ENCODE measurements around the gene VAMP5.
A peak's percentile ranks its signal among the peaks of the same experiment; 100 is the strongest.
"Not testable (repeated sequence)": the region's sequence is repeated elsewhere in the genome, so short reads cannot be mapped to it uniquely, and the experiment has no call there.

VAMP5 gene

GRCh38 chr2:85540133-85540648, 44.0 kb upstream of the VAMP5 start:
- TF ChIP-seq, protein P1, sequence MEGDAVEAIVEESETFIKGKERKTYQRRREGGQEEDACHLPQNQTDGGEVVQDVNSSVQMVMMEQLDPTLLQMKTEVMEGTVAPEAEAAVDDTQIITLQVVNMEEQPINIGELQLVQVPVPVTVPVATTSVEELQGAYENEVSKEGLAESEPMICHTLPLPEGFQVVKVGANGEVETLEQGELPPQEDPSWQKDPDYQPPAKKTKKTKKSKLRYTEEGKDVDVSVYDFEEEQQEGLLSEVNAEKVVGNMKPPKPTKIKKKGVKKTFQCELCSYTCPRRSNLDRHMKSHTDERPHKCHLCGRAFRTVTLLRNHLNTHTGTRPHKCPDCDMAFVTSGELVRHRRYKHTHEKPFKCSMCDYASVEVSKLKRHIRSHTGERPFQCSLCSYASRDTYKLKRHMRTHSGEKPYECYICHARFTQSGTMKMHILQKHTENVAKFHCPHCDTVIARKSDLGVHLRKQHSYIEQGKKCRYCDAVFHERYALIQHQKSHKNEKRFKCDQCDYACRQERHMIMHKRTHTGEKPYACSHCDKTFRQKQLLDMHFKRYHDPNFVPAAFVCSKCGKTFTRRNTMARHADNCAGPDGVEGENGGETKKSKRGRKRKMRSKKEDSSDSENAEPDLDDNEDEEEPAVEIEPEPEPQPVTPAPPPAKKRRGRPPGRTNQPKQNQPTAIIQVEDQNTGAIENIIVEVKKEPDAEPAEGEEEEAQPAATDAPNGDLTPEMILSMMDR (IDR thresholded peaks at IDR 0.05; ENCODE audit: low read depth, low read length): no peak
- peak overlapping the region; percentile 99 for H3K4me3 ChIP-seq (ENCODE audit: low read depth, low read length)

DNA sequence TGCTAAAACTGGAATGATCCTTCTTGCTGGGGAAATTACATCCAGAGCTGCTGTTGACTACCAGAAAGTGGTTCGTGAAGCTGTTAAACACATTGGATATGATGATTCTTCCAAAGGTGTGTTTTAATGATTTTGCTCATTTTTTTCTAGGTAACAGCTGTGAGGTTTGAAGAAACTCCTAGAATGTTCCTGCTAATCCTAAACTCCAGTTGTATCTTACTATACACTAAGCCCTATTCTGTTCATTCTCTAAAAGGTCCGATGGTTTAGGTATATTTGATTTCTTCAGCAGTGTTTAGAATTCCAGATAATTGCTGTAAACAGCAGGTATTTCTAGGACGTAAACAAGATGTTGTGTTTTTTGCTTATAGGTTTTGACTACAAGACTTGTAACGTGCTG, 43.0 kb upstream of the VAMP5 start:
- TF ChIP-seq, protein P1 (IDR thresholded peaks at IDR 0.05; ENCODE audit: low read depth, low read length): no peak
- peak overlapping the region; percentile 99 for H3K4me3 ChIP-seq (ENCODE audit: low read depth, low read length)

DNA sequence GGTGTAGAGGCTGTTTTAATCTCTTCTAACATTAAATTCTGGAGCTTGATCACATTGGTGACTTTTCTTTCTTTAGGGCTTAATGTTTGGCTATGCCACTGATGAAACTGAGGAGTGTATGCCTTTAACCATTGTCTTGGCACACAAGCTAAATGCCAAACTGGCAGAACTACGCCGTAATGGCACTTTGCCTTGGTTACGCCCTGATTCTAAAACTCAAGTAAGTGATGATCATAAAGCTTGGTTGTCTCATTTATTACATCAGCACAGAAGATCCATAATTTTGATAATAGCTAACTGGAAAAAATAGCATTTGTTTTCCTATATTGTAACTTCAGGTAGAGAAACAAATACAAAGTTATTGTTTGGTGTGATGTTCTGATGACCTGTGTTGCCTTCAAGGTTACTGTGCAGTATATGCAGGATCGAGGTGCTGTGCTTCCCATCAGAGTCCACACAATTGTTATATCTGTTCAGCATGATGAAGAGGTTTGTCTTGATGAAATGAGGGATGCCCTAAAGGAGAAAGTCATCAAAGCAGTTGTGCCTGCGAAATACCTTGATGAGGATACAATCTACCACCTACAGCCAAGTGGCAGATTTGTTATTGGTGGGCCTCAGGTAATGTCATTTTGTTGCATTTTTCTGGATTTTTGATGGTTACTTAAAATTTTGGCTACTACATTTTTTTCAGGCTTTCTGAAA, 42.3 kb upstream of the VAMP5 start:
- H3K4me3 ChIP-seq (ENCODE audit: low read depth, low read length): peak overlapping the region; percentile 99

GRCh38 chr2:85542777-85543176, 41.5 kb upstream of the VAMP5 start:
- H3K4me3 ChIP-seq (ENCODE audit: low read depth, low read length): peak overlapping the region; percentile 12; the same call in 1 of the 2 replicates
- TF ChIP-seq, protein P1 (IDR thresholded peaks at IDR 0.05; ENCODE audit: low read depth, low read length): no peak

More for the DNA sequence above, 42.3 kb upstream of the VAMP5 start:
- TF ChIP-seq, protein P1 (IDR thresholded peaks at IDR 0.05; ENCODE audit: low read depth, low read length): no peak

- H3K4me3 ChIP-seq (ENCODE audit: low read depth, low read length): not testable (repeated sequence)
Measured at GRCh38 chr2:85544254-85544691, 40.0 kb upstream of the VAMP5 start.

DNA sequence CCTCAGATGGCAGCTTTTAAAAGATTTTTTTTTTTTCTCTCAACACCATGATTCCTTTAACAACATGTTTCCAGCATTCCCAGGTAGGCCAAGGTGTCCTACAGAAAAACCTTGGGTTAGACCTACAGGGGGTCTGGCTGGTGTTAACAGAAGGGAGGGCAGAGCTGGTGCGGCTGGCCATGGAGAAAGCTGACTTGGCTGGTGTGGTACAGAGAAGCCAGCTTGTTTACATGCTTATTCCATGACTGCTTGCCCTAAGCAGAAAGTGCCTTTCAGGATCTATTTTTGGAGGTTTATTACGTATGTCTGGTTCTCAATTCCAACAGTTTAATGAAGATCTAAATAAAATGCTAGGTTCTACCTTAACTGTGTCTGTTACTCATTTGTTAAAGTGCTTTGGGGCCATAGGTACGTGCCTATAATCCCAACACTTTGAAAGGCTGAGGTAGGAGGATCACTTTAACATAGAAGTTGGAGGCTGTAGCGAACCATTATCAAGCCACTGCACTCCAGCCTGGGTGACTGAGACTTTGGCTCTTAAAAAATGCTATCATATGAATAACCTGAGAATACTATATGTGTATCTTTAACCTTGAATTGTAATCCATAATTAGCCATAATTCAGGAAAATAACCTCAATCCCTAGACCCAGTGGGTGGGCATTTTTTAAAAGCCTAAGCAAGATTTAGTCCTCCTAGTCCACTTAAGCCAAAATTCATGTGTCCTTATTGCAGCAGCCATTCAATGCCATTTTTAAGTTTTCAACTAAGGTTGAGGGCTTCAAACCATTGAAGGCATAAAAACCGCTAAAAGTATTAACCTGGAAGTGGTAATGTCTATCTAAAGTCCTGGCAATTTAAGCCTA, 39.1 kb upstream of the VAMP5 start:
- H3K4me3 ChIP-seq (ENCODE audit: low read depth, low read length): not testable (repeated sequence)

DNA sequence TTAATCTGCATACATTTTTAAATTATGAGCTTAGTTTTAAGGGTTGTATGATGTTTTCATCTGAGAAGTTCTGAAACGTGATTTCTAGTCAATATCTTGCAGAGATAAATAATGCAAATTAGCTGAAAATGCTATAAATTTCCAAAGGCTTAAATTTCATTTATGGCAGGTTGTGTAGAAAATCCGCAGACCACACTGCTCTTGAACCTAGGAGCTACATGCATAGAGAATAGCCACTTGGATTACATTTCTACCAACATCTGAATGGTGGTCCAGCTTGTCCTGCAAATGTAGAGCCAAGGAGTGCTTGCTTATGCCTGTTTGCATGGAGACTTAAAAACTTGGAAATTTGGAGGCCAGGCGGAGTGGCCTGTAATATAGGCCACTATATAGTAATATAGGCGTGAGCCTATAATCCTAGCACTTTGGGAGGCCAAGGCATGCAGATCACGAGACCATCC, 38.4 kb upstream of the VAMP5 start:
- TF ChIP-seq, protein P1 (IDR thresholded peaks at IDR 0.05; ENCODE audit: low read depth, low read length): no peak
- no peak overlapping the region for H3K4me3 ChIP-seq (ENCODE audit: low read depth, low read length)
